Measurements from ENCODE around the gene RPS8.

RPS8 gene

DNA sequence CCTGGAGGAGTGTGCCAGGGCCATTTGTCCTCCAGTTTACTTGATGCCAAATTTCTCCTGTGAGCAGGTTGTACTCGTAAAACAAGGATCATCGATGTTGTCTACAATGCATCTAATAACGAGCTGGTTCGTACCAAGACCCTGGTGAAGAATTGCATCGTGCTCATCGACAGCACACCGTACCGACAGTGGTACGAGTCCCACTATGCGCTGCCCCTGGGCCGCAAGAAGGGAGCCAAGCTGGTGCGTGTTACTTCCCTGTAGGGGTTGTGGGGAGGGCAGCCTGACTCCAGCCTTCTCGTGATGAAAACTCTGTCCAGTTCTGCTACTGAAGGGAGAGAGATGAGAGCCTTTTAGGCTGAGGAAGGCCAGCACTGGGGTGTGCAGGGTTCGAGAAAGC lies 2.2 kb downstream of the RPS8 start:
- Histone ChIP-seq H3K9me3 (ENCODE audit: insufficient read depth, low read length) (no peaks in the 10 kb centered on the region), H3K27ac (ENCODE audit: low read length) (no peak overlapping the region), H3K27me3 (ENCODE audit: low read depth, low read length) (no peaks in the 10 kb centered on the region), H3K79me2 (ENCODE audit: low read length) (peaks cover 47% of the 10 kb centered on the region), H3K4me3 (ENCODE audit: low read length) (peak overlapping the region; percentile 88; the same call in 1 of the 2 replicates), H3K9ac (ENCODE audit: low read length) (no peak overlapping the region), H3K4me2 (ENCODE audit: low read length) (peak overlapping the region; percentile 97; the same call in 1 of the 2 replicates), H3K36me3 (replicated peaks; ENCODE audit: low read depth, low read length) (peaks cover 46% of the 10 kb centered on the region), H2AFZ (ENCODE audit: low read depth, low read length) (no peak overlapping the region), H3K4me1 (ENCODE audit: low read length) (peaks cover 13% of the 10 kb centered on the region), H4K20me1 (ENCODE audit: insufficient read depth, low read length) (peaks cover 31% of the 10 kb centered on the region)
- TF ChIP-seq EZH2phosphoT487 (IDR thresholded peaks at IDR 0.05; ENCODE audit: low read depth) = no peak
- TF ChIP-seq, protein P1, sequence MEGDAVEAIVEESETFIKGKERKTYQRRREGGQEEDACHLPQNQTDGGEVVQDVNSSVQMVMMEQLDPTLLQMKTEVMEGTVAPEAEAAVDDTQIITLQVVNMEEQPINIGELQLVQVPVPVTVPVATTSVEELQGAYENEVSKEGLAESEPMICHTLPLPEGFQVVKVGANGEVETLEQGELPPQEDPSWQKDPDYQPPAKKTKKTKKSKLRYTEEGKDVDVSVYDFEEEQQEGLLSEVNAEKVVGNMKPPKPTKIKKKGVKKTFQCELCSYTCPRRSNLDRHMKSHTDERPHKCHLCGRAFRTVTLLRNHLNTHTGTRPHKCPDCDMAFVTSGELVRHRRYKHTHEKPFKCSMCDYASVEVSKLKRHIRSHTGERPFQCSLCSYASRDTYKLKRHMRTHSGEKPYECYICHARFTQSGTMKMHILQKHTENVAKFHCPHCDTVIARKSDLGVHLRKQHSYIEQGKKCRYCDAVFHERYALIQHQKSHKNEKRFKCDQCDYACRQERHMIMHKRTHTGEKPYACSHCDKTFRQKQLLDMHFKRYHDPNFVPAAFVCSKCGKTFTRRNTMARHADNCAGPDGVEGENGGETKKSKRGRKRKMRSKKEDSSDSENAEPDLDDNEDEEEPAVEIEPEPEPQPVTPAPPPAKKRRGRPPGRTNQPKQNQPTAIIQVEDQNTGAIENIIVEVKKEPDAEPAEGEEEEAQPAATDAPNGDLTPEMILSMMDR (IDR thresholded peaks at IDR 0.05; ENCODE audit: low read depth, low read length) = no peak

DNA sequence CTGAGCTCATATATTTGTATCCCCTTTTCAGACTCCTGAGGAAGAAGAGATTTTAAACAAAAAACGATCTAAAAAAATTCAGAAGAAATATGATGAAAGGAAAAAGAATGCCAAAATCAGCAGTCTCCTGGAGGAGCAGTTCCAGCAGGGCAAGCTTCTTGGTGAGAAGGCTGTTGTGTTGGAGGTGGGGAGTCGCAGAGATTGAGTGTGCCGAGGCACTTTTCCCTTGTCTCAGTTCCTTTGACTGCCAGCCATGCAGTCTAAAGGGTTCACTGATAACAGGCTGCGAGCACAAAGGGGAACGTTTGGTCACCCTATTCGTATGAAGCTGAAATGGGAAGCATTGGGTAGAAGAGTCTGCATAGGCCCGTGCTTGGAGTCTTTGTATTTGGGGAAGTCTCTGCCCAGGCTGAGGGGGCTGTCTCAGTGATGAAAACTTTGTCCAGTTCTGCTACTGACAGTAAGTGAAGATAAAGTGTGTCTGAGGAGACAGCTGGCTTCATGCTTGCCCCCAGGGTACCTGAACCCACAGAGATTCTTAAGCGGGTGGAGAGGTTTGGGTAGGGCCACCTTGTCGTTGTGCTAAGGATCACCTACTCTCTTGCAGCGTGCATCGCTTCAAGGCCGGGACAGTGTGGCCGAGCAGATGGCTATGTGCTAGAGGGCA lies 2.8 kb downstream of the RPS8 start:
- H4K20me1 ChIP-seq (ENCODE audit: insufficient read depth, low read length) = peaks cover 31% of the 10 kb centered on the region
- H3K4me2 ChIP-seq (ENCODE audit: low read length) = no peak overlapping the region
- no peaks in the 10 kb centered on the region for H3K9me3 ChIP-seq (ENCODE audit: insufficient read depth, low read length)
- H3K79me2 ChIP-seq (ENCODE audit: low read length) = peaks cover 47% of the 10 kb centered on the region
- H2AFZ ChIP-seq (ENCODE audit: low read depth, low read length) = no peak overlapping the region
- no peak overlapping the region for H3K27ac ChIP-seq (ENCODE audit: low read length)
- H3K27me3 ChIP-seq (ENCODE audit: low read depth, low read length) = no peaks in the 10 kb centered on the region
- no peak overlapping the region for H3K9ac ChIP-seq (ENCODE audit: low read length)
- H3K4me3 ChIP-seq (ENCODE audit: low read length) = no peak overlapping the region
- H3K36me3 ChIP-seq (replicated peaks; ENCODE audit: low read depth, low read length) = peaks cover 46% of the 10 kb centered on the region
- TF ChIP-seq, protein P1 (IDR thresholded peaks at IDR 0.05; ENCODE audit: low read depth, low read length) = no peak
- no peak for TF ChIP-seq EZH2phosphoT487 (IDR thresholded peaks at IDR 0.05; ENCODE audit: low read depth)
- H3K4me1 ChIP-seq (ENCODE audit: low read length) = peaks cover 13% of the 10 kb centered on the region

DNA sequence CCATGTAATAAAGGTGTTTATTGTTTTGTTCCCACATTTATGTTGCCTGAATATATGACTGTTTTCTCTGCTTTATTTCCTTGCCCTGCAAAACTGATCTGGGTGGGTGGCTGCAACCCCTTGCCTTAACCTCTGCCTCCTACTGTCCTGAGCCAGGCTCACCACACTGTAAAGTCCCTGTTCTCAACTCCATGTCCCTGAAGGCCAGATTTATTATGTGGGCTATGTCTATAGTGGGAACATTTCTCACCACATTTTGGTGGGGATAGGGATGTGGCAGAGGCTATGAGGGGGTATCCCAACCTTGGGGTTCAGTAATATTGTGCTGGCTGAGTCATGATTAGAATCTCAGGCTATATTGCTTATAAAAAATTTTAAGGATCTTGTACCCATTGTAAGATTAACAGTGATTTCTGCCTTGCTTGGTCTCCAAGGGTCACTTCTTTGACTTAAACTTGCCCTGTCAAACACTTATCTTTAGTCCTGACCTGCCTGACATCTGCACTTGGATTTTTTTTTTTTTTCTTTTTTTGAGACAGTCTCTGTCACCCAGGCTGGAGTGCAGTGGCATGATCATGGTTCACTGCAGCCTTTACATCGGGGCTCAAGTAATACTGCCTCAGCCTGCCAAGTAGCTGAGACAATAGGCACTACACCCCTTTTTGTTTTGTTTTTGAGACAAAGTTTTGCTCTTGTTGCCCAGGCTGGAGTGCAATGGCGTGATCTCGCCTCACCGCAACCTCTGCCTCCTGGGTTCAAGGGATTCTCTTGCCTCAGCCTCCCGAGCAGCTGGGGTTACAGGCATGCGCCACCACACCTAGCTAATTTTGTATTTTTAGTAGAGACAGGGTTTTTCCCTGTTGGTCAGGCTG lies 3.6 kb downstream of the RPS8 start:
- no peak overlapping the region for H3K4me3 ChIP-seq (ENCODE audit: low read length)
- H3K36me3 ChIP-seq (replicated peaks; ENCODE audit: low read depth, low read length) = peaks cover 46% of the 10 kb centered on the region
- no peaks in the 10 kb centered on the region for H3K9me3 ChIP-seq (ENCODE audit: insufficient read depth, low read length)
- no peak overlapping the region for H3K9ac ChIP-seq (ENCODE audit: low read length)
- no peaks in the 10 kb centered on the region for H3K27me3 ChIP-seq (ENCODE audit: low read depth, low read length)
- H3K27ac ChIP-seq (ENCODE audit: low read length) = no peak overlapping the region
- no peak overlapping the region for H3K4me2 ChIP-seq (ENCODE audit: low read length)
- peaks cover 20% of the 10 kb centered on the region for H3K4me1 ChIP-seq (ENCODE audit: low read length)
- peaks cover 31% of the 10 kb centered on the region for H4K20me1 ChIP-seq (ENCODE audit: insufficient read depth, low read length)
- no peak overlapping the region for H2AFZ ChIP-seq (ENCODE audit: low read depth, low read length)
- H3K79me2 ChIP-seq (ENCODE audit: low read length) = peaks cover 47% of the 10 kb centered on the region
- no peak for TF ChIP-seq EZH2phosphoT487 (IDR thresholded peaks at IDR 0.05; ENCODE audit: low read depth)

DNA sequence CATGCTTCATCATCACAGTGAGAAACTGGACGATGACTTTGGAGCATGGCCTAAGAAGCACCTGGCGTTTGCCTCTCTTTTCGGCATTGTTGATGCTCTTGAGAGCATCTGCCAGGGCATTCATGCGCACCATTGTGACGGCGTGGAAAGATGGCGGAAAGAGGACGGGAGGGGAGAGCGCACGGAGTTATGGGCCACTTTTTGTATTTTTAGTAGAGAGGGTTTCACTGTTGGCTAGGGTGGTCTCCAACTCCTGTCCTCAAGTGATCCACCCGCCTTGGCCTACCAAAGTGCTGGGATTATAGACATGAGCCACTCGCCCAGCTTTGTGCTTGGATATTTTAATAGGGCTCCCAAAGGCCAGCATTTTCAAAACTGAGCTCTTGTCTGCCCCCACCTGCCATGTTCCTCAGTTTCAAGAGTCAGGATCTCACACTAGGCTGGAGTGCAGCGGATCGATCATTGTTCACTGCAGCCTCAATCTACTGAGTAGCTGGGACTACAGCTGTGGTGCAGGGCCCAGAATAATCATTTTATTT lies 5.3 kb downstream of the RPS8 start:
- no peak overlapping the region for H2AFZ ChIP-seq (ENCODE audit: low read depth, low read length)
- TF ChIP-seq, protein P1 (IDR thresholded peaks at IDR 0.05; ENCODE audit: low read depth, low read length) = no peak
- TF ChIP-seq EZH2phosphoT487 (IDR thresholded peaks at IDR 0.05; ENCODE audit: low read depth) = no peak
- no peaks in the 10 kb centered on the region for H3K9me3 ChIP-seq (ENCODE audit: insufficient read depth, low read length)
- peaks cover 31% of the 10 kb centered on the region for H4K20me1 ChIP-seq (ENCODE audit: insufficient read depth, low read length)
- H3K4me3 ChIP-seq (ENCODE audit: low read length) = no peak overlapping the region
- H3K27ac ChIP-seq (ENCODE audit: low read length) = no peak overlapping the region
- H3K27me3 ChIP-seq (ENCODE audit: low read depth, low read length) = no peaks in the 10 kb centered on the region
- peaks cover 31% of the 10 kb centered on the region for H3K4me1 ChIP-seq (ENCODE audit: low read length)
- H3K79me2 ChIP-seq (ENCODE audit: low read length) = peaks cover 32% of the 10 kb centered on the region
- peaks cover 45% of the 10 kb centered on the region for H3K36me3 ChIP-seq (replicated peaks; ENCODE audit: low read depth, low read length)
- no peak overlapping the region for H3K9ac ChIP-seq (ENCODE audit: low read length)
- H3K4me2 ChIP-seq (ENCODE audit: low read length) = no peak overlapping the region
